Measurements from ENCODE around the gene PDE8B. TPM values are rescaled to one million over a fixed set of nuclear protein-coding genes. Genes with fewer than 3 reads are reported as not detected.

PDE8B gene
- total RNA-seq, 4 donors from 2014 or later = 1.1 to 3.9 (median 1.5) TPM

- WGBS = 74% methylated on average over 3 of the region's 3 CpGs
- no peak overlapping the region for H3K4me3 ChIP-seq
- DNase-seq (ENCODE audit: low spot score in 2 of 2) = no peak
- no peaks in the 10 kb centered on the region for H3K9me3 ChIP-seq
- no peaks in the 10 kb centered on the region for H3K27me3 ChIP-seq
- H3K27ac ChIP-seq = no peak overlapping the region
- no peaks in the 10 kb centered on the region for H3K36me3 ChIP-seq
- no peaks in the 10 kb centered on the region for H3K4me1 ChIP-seq
- no peak for TF ChIP-seq POLR2AphosphoS5 (IDR thresholded peaks at IDR 0.05)
- no peak for TF ChIP-seq EP300 (IDR thresholded peaks at IDR 0.05)
Measured at GRCh38 chr5:77294185-77294584, 83.7 kb downstream of the PDE8B start.

GRCh38 chr5:77295863-77296378 lies 85.4 kb downstream of the PDE8B start:
- no peaks in the 10 kb centered on the region for H3K27me3 ChIP-seq
- no peak for DNase-seq (ENCODE audit: low spot score in 2 of 2)
- no peaks in the 10 kb centered on the region for H3K9me3 ChIP-seq
- H3K4me3 ChIP-seq = no peak overlapping the region
- TF ChIP-seq POLR2A (IDR thresholded peaks at IDR 0.05) (no peak), POLR2AphosphoS5 (IDR thresholded peaks at IDR 0.05) (no peak), CTCF (IDR thresholded peaks at IDR 0.05) (no peak), EP300 (IDR thresholded peaks at IDR 0.05) (no peak)
- WGBS = 66% methylated on average over 4 of the region's 4 CpGs
- no peaks in the 10 kb centered on the region for H3K36me3 ChIP-seq
- no peaks in the 10 kb centered on the region for H3K4me1 ChIP-seq
- no peak overlapping the region for H3K27ac ChIP-seq

DNA sequence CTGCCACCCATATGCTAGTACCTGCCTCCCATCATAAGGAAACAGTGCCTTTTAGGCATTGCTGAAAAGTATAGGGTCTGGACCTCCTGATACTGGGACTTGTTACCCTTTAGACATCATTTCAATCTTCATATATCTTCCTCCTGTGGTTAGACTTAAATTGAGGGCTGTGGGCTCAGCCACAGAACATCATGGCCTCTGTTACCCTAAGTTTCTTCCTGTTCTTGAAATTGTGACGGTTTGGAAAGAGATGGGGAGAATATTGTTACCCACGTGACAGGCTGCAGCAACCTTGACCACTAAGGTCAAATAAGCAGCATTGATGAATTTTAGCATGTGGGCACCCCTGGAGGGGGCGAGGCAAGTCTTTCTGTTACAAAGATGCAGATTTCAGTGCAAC lies 87.7 kb downstream of the PDE8B start:
- no peak overlapping the region for H3K27ac ChIP-seq
- 85% methylated on average over 3 of the region's 3 CpGs for WGBS

DNA sequence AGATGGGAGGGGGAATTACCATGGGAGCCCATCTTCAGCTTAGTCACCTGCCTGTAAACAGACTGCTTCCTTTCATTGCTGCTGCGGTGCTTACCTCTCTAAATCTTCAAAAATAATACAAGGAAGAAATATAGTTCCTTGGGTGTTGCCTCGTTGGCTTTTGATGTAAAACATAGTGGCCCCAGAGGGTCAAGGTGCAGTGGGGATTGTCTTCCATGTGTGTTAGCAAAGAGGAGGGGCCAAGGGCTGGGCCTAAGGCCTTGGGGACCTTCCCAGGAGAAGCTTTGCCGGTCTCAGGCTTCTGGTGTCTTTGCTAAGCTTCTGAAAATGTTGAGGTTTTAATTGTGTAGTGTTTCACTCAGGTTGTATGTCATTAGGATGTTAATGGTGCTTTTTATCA lies 90.0 kb downstream of the PDE8B start:
- no peak for DNase-seq (ENCODE audit: low spot score in 2 of 2)
- Histone ChIP-seq H3K4me3 (no peak overlapping the region), H3K27me3 (no peaks in the 10 kb centered on the region), H3K4me1 (no peaks in the 10 kb centered on the region), H3K36me3 (no peaks in the 10 kb centered on the region), H3K27ac (no peak overlapping the region), H3K9me3 (no peaks in the 10 kb centered on the region)
- TF ChIP-seq POLR2AphosphoS5 (IDR thresholded peaks at IDR 0.05) = no peak
- no peak for TF ChIP-seq CTCF (IDR thresholded peaks at IDR 0.05)
- no peak for TF ChIP-seq POLR2A (IDR thresholded peaks at IDR 0.05)
- TF ChIP-seq EP300 (IDR thresholded peaks at IDR 0.05) = no peak
- WGBS = 88% methylated on average over 3 of the region's 3 CpGs

More for the DNA sequence above, 87.7 kb downstream of the PDE8B start:
- DNase-seq (ENCODE audit: low spot score in 2 of 2) = no peak
- Histone ChIP-seq H3K36me3 (no peaks in the 10 kb centered on the region), H3K4me1 (no peaks in the 10 kb centered on the region), H3K9me3 (no peaks in the 10 kb centered on the region), H3K4me3 (no peak overlapping the region), H3K27me3 (no peaks in the 10 kb centered on the region)
- TF ChIP-seq POLR2AphosphoS5 (IDR thresholded peaks at IDR 0.05) (no peak), EP300 (IDR thresholded peaks at IDR 0.05) (no peak), POLR2A (IDR thresholded peaks at IDR 0.05) (no peak), CTCF (IDR thresholded peaks at IDR 0.05) (no peak)

- no peaks in the 10 kb centered on the region for H3K36me3 ChIP-seq
- no peaks in the 10 kb centered on the region for H3K9me3 ChIP-seq
- no peaks in the 10 kb centered on the region for H3K27me3 ChIP-seq
- no peaks in the 10 kb centered on the region for H3K4me1 ChIP-seq
- H3K27ac ChIP-seq = no peak overlapping the region
- TF ChIP-seq CTCF (IDR thresholded peaks at IDR 0.05) (no peak), POLR2AphosphoS5 (IDR thresholded peaks at IDR 0.05) (no peak), EP300 (IDR thresholded peaks at IDR 0.05) (no peak), POLR2A (IDR thresholded peaks at IDR 0.05) (no peak)
- 43% methylated on average over 4 of the region's 4 CpGs for WGBS
- no peak for DNase-seq (ENCODE audit: low spot score in 2 of 2)
- no peak overlapping the region for H3K4me3 ChIP-seq
Measured at GRCh38 chr5:77301447-77301883, 91.0 kb downstream of the PDE8B start.

DNA sequence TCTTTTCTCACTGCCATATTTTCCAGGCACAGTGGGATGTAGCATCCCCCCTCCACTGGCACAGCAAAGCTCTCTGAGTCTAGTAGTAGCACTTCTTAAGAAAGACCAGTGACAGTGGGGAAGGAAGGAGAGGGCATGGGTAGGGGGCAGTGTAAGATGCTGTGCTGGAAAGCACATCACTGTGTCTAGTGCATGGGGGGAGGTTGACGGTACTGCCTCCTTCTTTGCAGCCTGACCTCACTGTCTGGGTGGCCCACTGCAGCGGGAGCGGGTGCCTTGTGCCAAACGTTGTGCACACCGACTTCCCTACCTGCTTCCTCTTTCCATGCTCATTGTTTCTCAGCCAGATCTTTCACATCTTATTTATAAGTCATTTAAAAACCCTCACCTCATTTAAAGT lies 91.8 kb downstream of the PDE8B start:
- Histone ChIP-seq H3K4me3 (no peak overlapping the region), H3K36me3 (no peaks in the 10 kb centered on the region), H3K27me3 (no peaks in the 10 kb centered on the region), H3K4me1 (no peaks in the 10 kb centered on the region), H3K9me3 (no peaks in the 10 kb centered on the region), H3K27ac (no peak overlapping the region)
- 82% methylated on average over 5 of the region's 5 CpGs for WGBS
- no peak for TF ChIP-seq CTCF (IDR thresholded peaks at IDR 0.05)
- TF ChIP-seq POLR2A (IDR thresholded peaks at IDR 0.05) = no peak
- TF ChIP-seq EP300 (IDR thresholded peaks at IDR 0.05) = no peak
- no peak for TF ChIP-seq POLR2AphosphoS5 (IDR thresholded peaks at IDR 0.05)
- DNase-seq (ENCODE audit: low spot score in 2 of 2) = no peak

Data from suprapubic skin (tissue), 4 donors.